Vagina (tissue), 2 donors: ENCODE data around the gene ERC2.

Source experiments
- POLR2A ChIP-seq, 2 donors: fragments of 450-650 bp; IDR thresholded peaks; one replicate each; pipeline ENCODE4 v1.6.1; 2017; ENCODE audit warnings: antibody characterized with exemption in 2 of 2, mild to moderate bottlenecking in 2 of 2, moderate library complexity in 2 of 2
- TF ChIP-seq, protein P1 (sequence below), 3 experiments: fragments of 450-650 bp in 2 of 3; fragments of 200-600 bp in 1 of 3; sonication (generic) in 1 of 3; IDR thresholded peaks; one replicate each; pipeline ENCODE4 v1.5.1; 2017 to 2019; ENCODE audit warnings: antibody characterized with exemption in 3 of 3, mild to moderate bottlenecking in 2 of 3, moderate library complexity in 2 of 3

GRCh38 chr3:56107157-56107556 lies 361.1 kb downstream of the ERC2 start:
- TF ChIP-seq, protein P1, sequence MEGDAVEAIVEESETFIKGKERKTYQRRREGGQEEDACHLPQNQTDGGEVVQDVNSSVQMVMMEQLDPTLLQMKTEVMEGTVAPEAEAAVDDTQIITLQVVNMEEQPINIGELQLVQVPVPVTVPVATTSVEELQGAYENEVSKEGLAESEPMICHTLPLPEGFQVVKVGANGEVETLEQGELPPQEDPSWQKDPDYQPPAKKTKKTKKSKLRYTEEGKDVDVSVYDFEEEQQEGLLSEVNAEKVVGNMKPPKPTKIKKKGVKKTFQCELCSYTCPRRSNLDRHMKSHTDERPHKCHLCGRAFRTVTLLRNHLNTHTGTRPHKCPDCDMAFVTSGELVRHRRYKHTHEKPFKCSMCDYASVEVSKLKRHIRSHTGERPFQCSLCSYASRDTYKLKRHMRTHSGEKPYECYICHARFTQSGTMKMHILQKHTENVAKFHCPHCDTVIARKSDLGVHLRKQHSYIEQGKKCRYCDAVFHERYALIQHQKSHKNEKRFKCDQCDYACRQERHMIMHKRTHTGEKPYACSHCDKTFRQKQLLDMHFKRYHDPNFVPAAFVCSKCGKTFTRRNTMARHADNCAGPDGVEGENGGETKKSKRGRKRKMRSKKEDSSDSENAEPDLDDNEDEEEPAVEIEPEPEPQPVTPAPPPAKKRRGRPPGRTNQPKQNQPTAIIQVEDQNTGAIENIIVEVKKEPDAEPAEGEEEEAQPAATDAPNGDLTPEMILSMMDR (IDR thresholded peaks at IDR 0.05): no peak
- no peak for TF ChIP-seq POLR2A (IDR thresholded peaks at IDR 0.05)
